ENCODE measurements around the gene TFF3.

Gene TFF3

DNA sequence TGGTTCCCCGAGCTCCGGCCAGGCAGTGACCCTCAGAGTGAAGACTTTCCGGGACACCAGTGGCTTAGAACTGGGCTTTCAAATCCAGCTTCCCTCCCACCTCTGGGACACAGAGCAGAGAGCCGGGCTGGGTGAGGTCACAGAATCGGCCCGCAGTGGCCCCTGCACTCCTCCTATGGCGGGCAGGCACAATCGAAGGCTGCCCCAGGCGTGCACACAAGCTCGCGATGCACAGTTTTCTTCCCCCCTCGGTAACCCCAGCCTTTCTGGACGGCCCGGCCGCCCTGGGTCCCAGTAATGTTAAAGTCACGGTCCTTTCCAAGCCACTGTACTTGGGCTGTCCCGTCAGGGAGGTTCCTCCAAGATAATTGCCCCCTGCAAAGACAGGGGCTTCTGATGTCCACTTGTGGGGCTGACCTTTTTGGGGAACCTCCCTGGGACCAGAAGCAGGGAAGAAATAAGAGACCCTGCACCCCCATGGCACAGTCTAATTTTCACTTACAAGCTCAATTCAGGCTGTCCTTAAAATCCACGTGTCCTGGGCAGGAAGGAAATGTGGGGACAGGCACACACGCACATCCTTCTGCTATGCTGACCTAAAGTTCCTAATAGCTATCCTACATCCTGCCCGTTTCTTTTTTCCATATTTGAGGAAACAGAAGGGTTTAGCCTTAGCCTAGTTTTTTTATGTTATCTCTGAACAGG lies 13.7 kb downstream of the TFF3 start:
- H3K27ac ChIP-seq, result no peak overlapping the region
- TF ChIP-seq, protein P1, sequence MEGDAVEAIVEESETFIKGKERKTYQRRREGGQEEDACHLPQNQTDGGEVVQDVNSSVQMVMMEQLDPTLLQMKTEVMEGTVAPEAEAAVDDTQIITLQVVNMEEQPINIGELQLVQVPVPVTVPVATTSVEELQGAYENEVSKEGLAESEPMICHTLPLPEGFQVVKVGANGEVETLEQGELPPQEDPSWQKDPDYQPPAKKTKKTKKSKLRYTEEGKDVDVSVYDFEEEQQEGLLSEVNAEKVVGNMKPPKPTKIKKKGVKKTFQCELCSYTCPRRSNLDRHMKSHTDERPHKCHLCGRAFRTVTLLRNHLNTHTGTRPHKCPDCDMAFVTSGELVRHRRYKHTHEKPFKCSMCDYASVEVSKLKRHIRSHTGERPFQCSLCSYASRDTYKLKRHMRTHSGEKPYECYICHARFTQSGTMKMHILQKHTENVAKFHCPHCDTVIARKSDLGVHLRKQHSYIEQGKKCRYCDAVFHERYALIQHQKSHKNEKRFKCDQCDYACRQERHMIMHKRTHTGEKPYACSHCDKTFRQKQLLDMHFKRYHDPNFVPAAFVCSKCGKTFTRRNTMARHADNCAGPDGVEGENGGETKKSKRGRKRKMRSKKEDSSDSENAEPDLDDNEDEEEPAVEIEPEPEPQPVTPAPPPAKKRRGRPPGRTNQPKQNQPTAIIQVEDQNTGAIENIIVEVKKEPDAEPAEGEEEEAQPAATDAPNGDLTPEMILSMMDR (conservative IDR thresholded peaks at IDR 0.05), result no peak
- no peak for TF ChIP-seq ZFX (IDR thresholded peaks at IDR 0.05)

DNA sequence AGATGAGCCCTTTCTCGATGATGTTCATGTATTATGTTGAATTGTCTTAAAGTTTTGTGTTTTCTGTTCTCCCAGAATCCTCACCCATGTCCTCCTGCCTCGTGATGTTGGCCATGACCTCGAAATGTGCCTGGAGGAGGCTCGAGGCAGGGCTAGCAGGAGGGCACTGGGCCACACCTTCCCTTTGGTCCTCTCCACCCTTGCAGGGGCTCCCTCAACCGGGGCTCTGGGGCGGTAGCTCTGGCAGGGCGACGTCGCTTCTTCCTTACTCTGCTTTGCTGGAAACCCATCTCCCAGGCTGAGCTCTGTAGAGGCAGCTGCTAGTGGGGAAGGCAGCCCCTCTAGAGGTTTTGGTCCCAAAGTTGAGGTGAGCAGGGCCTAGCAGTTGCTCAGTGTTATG lies 14.3 kb downstream of the TFF3 start:
- no peak for TF ChIP-seq ZFX (IDR thresholded peaks at IDR 0.05)
- TF ChIP-seq, protein P1 (conservative IDR thresholded peaks at IDR 0.05), result no peak
- H3K27ac ChIP-seq, result no peak overlapping the region

DNA sequence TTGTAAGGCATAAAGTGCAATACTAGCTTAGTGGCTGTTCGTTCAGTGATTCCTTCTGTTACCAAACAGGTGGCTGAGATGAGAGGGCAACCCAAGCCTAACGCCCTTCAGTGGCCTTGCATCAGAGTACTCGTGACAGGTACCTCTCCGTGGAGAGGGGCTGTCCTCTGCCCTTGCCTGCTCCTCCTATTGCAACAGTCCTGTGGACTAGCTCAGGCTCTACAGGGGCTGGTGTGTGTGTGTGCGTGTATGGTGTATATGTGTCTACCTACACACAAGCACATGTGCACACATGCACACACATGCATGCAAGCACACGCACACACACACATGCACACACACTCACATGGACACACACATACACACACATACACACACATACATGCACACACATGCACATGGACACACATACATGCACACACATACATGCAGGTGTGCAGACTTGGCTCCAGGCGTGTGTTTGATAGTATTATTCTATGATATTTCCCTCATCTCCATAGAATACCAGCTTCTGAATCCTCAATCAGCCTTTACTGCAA lies 15.1 kb downstream of the TFF3 start:
- H3K27ac ChIP-seq, result no peak overlapping the region
- TF ChIP-seq ZFX (IDR thresholded peaks at IDR 0.05), result no peak
- TF ChIP-seq, protein P1 (conservative IDR thresholded peaks at IDR 0.05), result no peak

DNA sequence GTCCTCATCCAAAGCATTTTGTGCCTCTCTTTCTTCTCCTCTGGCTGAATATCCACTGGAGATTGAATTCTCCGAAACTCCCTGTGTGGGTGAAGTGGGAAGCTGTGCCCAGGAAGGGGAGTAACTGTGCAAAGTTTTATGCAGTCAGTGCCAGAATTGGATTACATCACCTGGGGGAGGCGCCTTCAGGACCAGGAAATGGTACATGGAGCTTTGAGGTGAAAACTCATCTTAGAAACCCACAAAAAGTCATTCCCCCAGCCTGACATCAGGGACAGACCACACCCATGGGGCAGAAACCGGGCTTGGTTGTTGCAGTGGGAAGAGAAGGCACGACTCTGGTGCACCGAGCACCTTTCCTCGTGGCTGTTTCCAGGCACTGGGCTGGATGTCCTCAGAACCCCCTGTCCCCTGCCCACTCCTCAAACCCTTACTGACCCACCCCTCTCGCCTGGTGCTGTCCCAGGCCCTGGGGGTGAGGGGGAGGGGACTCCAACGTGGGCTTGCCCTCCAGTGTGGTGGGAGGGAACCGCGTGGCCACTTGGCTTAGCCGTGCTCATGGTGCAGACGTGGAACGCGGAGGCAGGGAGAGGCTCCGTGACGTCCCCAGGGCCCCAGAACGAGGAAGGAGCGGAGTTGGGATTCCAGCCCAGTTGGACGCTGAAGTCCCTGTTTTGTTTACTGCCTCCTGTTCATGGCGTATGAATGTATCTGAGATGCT lies 15.7 kb downstream of the TFF3 start:
- TF ChIP-seq, protein P1 (conservative IDR thresholded peaks at IDR 0.05), result no peak
- no peak for TF ChIP-seq ZFX (IDR thresholded peaks at IDR 0.05)
- H3K27ac ChIP-seq, result no peak overlapping the region

DNA sequence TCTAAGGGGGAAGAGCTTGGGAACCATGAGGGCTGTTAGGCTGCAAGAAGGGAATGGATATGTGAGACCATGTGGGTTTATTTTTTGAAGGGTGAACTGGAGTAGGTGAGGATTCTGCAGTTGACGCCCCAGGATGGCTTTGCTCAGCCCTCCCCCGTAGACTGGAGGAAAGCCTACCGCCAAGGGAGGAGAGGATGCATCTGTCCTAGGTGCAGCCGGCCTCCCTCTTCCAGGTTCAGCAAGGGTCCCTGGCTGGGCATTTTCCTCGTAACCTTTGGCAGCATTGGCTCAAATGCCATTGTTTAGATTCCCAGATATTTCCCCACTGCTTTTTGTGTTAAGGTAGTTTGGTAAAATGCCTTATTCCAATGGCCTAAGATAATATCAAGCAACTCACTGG lies 16.6 kb downstream of the TFF3 start:
- no peak overlapping the region for H3K27ac ChIP-seq
- TF ChIP-seq ZFX (IDR thresholded peaks at IDR 0.05), result no peak
- TF ChIP-seq, protein P1 (conservative IDR thresholded peaks at IDR 0.05), result no peak

DNA sequence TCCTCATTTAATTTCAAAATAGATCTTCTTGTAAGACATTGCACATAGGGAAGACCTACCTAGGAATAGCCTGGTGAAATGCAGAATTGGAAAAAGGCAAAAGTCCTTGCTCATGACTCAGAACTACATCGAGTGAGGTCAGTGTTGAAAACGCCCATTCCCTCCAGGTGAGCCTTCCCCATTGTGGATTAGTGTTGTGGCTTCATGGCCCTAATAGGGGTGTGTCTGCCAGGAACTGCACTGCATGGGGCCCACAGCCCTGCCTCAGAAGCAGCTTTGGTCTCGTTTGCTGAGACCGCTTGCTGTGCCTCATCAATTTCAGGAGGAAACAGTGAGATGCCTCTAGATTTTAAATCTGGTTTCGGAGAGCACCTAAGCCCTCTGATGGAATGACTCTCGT lies 17.0 kb downstream of the TFF3 start:
- no peak overlapping the region for H3K27ac ChIP-seq
- TF ChIP-seq, protein P1 (conservative IDR thresholded peaks at IDR 0.05), result no peak
- no peak for TF ChIP-seq ZFX (IDR thresholded peaks at IDR 0.05)

DNA sequence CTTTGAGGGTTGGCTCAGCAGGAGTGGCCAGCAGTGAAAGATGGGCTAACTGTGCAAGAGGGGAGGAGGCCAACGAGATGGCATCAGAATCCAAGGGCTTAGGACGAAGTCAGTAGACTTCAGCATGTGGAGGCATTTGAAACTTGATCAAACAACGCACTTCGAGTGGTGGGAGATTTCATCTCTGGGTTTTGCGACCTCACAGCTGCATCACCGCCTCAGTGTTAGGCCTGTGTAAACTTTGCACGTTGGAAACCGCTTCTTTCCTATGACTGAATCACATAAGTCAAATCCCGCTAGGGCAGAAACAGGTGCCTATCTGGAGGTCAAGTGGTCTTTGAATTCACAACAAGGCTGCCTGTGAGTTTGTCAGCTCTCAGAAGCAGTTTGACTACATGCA lies 17.8 kb downstream of the TFF3 start:
- TF ChIP-seq ZFX (IDR thresholded peaks at IDR 0.05), result no peak
- TF ChIP-seq, protein P1 (conservative IDR thresholded peaks at IDR 0.05), result no peak
- H3K27ac ChIP-seq, result no peak overlapping the region

Measured in C4-2B (cell line).